SH-SY5Y (cell line): ENCODE measurements around the gene MAP3K14.

ENCODE experiments used
- GATA2 ChIP-seq: IDR thresholded peaks from 2 replicates; pipeline ENCODE4 v1.6.1; 2011; ENCODE audit warnings: mild to moderate bottlenecking, low read depth, low read length
- GATA3 ChIP-seq: IDR thresholded peaks from 2 replicates; pipeline ENCODE4 v1.6.1; 2011; ENCODE audit warnings: low read depth, mild to moderate bottlenecking, low read length, moderate library complexity

MAP3K14 gene

DNA sequence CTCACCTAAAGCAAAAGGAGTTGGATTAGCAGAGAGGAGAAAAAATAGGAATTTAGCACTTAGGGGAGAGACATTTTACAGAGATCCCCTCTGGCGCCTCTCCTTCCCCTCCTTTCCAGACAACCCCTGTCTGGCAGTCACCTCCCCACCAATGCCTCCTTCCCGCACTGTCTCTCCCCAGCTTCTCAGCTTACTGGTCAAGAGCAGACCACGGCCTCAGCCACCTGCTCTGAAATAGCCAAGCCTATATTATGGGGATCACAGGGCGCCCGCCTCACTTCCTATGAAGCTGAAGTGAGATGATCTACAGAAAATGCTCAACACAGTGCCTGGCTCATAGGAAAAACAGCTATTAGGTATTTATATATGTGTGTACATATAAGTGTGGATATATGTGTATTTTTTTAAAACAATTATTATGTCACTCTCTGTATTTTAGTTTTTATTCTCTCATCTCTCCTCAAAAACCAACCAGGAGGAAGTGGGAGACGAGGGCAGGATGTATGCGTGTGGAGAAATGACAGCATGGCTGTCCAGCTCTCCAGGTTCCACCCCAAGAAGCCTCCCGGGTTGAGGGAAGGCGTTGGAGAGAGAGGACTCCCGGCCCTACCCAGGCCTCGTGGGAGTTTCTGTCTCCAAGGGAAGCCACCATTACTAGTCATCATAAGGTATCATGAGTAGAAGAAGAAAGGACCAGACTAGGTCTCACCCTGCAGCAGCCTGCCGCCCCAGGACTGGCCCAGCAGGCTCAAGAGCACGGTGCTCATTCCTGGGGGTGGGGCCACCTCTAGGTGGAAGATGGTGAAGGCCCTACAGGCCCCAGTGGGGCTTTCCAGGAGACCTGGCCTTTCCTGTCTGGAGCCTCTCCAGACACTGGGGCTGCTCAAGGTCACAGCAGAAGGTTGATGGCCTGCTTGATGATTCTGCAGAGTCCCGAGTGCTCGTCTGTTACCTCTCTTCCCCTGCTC, 27.2 kb downstream of the MAP3K14 start:
- TF ChIP-seq GATA3 = no peak
- no peak for TF ChIP-seq GATA2

DNA sequence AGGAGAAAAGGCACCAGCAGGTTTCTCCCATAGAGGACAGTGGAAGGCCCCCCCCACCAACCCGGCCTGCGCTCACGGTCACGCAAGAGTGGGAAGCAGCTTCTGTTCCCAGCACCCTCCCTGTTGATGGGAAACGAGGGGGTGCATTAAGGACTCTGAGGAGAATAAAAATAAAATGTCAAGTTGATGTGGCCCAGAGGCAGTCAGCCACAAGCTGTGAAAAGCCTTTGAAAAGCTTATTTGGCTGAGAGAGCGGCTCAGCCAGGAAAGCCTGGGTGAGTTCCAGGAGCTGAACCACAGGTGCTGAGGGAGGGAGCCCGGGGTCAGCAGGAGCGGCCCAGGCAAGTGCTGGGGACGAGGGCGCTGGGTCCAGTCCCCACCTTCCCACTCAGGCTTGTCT, 28.0 kb downstream of the MAP3K14 start:
- TF ChIP-seq GATA3 (no peak), GATA2 (no peak)

DNA sequence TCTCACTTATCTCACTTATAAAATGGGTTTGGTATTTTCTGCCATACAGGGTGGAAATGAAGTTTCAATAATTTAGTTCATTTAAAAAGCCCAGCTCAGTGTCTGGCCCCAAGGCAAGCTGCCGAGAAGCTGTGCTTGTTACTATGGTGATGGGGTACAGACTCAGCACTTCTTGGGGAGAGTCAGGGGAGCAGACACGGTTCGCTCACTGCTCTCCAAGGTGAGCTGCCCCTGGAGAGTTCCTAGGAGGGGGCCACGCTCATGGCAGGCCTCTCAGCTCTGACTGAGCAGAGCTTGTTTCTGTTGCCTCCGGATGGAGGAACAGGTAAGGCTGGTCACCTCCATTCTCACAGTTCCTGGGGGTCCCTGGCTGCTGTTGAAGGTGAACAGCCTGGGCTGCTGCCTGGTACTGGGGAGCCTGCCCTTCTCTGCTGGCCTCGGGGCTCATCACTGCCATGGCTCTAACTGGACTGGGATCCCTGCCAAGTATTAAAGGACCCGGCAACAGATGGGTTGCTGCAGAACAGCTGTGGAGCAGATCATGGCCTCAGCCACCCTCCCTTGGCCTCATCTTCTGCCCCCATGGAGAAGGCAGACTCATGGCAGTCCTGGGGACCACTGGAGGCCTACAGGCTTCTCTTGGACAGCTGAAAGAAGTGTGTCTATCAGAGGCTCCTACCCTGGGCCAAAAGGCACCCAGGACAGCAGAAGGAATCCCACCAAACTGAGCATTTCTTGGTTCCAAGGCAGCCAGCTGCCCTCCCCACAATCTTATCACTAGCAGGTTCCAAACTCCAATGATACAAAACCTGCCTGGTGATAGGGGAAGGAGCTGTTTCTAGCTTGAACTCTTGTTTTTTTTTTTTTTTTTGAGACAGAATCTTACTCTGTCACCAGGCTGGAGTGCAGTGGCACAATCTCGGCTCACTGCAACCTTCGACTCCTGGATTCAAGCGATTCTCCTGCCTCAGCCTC, 29.0 kb downstream of the MAP3K14 start:
- no peak for TF ChIP-seq GATA2
- TF ChIP-seq GATA3 = no peak

DNA sequence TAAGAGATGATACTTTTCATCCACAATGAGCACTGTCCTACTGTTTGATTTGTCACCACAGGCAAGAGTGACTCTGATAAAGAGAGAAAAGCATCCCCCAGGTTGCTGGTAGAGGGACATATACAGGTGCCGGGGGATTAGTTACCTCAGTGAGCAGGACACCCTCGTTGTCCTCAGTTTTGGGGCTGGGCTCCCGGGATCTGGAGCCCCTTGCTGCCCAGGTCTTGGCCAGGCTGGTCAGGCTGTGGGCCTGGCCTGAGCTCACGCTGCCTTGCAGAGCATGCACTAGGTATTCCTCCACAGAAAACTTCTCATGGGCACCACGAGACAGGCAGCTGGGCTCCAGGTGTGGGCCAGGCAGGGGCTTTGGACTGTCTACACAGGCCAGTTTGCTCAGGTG, 30.5 kb downstream of the MAP3K14 start:
- no peak for TF ChIP-seq GATA2
- no peak for TF ChIP-seq GATA3

DNA sequence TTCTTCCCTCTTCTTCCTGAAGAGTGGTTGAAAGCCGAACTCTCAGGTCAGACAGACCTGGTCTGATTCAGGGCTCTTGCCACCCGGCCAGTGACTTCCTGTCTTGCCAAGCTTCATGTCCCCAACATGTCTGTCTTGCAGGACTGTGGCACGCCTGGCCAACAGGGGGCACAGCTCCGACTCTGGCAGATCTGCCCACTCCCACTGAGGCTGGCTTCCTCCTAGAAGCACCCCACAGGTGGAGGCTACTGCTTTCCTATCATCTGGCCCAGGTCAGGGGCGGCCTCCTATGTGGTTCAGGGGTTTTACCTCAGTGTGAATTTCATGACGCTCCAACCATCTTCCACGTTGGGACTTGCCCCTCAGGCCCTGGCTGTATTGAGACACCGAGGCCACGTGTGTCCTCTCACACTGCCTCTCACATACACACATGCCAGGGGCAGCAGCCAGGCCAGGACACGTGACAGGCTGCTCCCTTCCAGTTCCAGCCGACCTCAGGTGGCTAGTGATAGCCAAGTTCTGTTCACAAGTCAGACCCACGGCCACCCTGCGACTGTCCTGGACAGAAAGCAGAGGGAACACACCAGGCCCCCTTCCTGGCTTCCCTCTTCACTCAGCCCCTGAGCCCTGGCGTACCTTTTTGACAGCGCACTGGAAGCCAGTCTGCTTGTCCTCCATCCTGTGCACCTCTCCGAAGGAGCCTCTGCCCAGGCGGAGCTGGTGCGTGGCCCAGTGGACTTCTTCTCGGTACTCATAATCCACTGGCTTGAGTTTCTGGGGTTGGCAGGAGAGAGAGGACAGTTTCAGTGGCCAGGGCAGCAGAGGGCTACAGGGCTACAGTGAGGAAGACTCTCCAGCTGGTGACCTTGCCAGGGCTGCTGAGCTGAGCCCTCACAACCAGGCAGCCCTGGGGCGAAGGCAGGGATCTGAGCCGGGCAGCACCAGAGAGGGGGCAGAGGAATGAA, 32.4 kb downstream of the MAP3K14 start:
- no peak for TF ChIP-seq GATA2
- TF ChIP-seq GATA3 = no peak

DNA sequence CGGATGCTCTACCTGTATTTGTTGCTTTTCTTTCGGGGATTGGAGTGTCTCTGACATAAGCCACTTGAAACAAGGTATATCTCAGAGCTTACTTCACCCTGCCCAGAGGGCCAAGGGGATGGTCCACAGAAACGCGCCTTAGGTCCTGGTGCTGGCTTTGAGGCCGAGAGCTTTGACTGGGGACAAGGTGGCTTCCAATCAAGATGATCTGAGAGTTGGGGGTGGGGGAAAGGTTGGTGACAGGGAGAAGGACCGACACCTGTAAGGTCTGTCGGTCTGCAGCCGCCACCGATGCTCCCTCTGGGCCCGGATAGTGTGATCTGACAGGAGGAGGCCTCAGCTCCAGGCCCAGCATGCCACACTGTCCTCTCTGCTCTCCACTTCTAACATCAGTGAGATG, 33.1 kb downstream of the MAP3K14 start:
- TF ChIP-seq GATA2 (no peak), GATA3 (no peak)

DNA sequence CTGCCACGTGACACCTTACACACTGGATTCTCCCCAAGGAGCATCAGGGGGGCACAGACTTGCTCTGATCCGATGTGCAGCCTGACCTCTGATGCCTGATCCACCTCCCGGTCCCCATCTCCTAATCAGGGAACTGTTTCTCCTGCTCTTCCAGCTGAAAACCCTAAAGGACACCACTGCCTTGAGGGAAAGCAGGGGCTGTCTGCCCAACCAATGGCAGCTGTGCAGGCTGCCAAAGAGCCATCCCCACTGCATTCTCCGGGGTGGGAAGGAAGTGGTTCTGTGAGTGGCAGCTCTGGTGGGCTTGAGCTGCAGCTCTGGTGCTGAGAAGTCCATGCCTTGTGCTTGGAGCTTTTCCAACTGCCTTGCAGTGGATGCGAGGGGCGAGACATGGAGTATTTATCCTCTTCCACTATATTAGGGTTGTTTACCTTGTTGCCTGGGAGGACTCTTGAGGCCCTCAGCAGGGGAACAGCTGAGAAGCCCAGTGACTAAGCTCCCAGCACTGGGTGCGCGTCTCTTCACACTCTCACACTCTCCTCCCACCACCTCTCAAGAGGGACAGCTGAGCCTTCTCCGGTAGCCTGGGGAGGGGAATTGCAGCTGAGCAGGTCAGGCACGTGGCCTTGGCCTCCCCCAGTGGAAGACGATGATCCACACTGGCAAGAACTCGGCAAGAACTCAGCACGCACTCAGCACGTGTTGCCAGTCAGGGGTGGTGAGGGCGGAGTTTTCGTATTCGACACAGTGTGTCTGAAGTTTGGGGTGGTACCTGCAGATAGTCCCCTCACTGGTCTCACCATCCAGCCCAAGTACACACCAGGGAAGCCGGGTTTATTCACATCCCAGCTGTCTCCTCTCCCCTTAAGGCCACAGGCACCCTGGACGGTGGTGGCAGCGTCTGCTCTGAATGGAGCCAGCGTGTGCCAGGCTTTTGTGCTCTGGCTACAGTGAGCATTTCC, 33.9 kb downstream of the MAP3K14 start:
- no peak for TF ChIP-seq GATA3
- no peak for TF ChIP-seq GATA2

DNA sequence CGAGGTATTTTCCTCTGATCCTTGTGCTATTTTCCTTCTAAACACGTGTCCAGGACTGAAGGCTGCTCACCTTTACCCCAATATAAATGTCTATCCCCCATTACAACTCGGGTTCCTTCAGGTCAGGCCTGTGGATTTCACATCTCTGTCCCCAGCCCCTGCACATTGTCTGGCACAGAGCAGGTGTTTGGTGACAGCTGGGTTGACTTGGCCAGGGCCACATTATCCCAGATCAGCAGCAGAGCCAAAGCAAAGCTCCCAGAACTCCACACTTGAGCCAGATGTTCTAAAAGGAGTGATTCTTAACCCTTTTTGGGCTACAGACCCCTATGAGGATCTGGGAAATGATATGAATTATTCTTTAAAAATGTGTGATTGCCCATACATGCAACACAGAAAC, 36.9 kb downstream of the MAP3K14 start:
- TF ChIP-seq GATA2 (no peak), GATA3 (no peak)

DNA sequence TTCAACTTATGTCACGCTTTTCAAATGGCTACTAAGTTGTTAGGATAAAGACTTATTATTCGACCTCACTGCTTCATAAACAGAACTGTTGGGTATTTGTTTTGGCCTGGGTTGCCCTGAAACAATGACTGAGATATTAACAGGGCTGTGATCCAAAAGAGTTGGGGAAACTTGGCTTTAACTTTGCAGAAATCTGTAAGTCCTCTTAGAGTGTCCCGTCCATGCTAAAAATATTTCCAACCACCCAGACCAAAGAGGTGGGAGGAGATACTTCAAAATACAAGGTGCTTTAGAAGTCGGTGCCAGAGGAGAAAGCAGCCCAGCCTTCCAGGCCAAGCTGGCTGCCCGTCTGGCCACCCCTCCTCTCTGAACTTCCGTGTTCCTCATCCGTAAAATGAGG, 38.8 kb downstream of the MAP3K14 start:
- TF ChIP-seq GATA3 (no peak), GATA2 (no peak)

DNA sequence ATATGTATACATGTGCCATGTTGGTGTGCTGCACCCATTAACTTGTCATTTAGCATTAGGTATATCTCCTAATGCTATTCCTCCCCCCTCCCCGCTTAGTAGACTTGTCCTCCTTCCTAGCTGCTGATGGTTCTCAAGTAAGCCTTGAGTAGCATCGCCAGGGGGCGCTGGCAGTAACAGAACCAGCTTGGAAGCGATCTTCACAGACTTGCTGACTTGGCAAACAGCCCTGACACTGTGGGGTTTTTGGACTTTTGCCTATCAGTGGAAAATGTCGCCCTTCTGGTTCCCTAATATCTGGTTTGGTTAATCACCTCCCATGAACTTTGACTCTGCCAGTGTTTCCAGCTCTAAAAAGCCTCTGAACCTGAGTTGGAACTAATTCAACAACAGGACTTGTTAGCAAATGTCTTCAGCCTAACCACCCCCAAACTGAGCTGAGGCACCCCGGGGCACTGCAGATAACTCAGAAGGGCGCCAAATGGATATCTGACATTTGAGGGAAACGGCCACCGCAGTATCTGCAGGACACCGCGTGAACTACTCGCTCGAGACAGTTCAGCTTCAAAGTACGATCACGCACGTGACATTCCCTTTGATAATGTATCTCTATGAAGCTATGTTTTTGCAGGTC, 39.5 kb downstream of the MAP3K14 start:
- TF ChIP-seq GATA3 (no peak), GATA2 (peak; percentile 7; the same call in 1 of the 2 replicates)

DNA sequence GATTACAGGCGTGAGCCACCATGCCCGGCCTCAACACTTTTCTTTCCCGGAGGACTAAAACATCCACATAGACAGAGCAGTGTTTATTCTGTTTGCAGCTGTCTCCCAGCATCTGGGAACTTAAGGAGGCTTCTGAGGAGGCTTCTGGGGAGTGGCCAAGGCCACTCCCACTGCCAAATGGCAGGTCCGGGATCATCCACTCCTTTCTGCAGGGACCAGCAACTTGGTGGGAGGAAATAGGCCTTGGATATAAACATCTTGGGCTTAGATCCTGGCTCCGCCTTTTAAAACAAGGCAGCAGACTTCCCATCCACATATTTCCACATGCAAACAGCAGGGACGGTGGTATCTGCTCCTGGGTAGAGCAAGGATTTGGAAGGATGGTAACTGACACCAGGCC, 40.8 kb downstream of the MAP3K14 start:
- TF ChIP-seq GATA2 = no peak
- no peak for TF ChIP-seq GATA3

DNA sequence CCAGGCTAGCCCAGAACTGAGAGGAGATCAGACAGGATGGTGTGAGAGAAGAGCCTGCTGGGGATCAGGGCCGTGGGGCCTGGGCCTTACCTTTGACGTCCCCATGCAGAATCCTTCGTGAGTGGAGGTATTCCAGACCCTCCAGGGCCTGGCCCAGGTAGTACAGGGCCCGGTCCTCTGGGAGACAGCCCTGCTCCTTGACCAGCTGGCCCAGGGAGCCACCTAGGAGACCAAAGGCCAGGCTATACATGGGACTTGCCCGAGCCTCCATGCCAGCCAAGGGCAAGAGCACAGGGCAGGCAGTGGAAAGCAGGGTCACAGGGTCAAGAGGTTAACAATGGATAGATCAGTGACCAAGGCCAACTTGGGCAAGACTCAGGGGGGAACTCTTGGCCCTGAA, 42.8 kb downstream of the MAP3K14 start:
- no peak for TF ChIP-seq GATA3
- no peak for TF ChIP-seq GATA2
